ENCODE measurements around the gene PCDHGB7. TPM values are rescaled to one million over a fixed set of nuclear protein-coding genes. Genes with fewer than 3 reads are reported as not detected.
A peak's percentile ranks its signal among the peaks of the same experiment; 100 is the strongest.
"Not testable (repeated sequence)": the region's sequence is repeated elsewhere in the genome, so short reads cannot be mapped to it uniquely, and the experiment has no call there.

PCDHGB7 gene
- total RNA-seq, 1 donor from 2014 or later: 10.2 TPM

DNA sequence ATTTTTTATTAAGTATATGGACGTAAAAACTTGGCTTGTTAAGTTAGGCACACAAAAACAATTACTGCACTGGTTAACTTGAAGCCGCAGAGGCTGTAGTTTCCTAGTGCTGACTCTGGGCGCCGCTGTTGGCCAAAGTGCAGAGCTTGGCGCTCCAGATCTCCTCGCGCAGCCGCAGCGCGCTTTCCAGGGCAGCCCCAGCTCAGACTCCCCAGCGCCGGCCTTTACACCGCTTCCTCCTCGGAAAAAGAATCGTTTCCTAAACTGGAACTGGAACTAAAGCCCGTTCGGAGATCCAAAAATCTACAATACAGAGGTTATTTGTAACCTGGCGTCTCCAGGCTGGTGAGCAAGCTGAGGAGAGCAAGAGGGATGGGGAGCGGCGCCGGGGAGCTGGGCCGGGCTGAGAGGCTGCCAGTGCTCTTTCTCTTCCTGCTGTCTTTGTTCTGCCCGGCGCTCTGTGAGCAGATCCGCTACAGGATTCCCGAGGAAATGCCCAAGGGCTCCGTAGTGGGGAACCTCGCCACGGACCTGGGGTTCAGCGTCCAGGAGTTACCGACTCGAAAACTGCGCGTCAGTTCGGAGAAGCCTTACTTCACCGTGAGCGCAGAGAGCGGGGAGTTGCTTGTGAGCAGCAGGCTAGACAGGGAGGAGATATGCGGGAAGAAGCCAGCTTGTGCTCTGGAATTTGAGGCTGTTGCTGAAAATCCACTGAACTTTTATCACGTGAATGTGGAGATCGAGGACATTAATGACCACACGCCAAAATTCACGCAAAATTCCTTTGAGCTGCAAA, 19.5 kb upstream of the PCDHGB7 start, which contains the start of gene PCDHGB5:
Gene PCDHGB5, plus strand, starts transcription at position 192 of the 796 bp plus-strand sequence. Its CDS starts 181 bp downstream, at position 373.
- DNase-seq: peak; percentile 68

DNA sequence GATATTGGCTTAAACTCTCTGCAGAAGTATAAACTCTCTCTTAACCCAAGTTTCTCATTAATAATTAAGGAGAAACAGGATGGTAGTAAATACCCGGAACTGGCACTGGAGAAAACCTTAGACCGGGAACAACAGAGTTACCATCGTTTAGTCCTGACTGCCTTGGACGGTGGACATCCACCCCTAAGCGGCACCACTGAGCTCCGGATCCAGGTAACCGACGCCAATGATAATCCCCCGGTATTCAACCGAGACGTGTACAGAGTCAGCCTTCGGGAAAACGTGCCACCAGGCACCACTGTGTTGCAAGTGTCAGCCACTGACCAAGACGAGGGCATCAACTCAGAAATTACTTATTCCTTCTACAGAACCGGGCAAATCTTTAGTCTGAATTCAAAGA, 18.9 kb upstream of the PCDHGB7 start:
- no peak for DNase-seq

DNA sequence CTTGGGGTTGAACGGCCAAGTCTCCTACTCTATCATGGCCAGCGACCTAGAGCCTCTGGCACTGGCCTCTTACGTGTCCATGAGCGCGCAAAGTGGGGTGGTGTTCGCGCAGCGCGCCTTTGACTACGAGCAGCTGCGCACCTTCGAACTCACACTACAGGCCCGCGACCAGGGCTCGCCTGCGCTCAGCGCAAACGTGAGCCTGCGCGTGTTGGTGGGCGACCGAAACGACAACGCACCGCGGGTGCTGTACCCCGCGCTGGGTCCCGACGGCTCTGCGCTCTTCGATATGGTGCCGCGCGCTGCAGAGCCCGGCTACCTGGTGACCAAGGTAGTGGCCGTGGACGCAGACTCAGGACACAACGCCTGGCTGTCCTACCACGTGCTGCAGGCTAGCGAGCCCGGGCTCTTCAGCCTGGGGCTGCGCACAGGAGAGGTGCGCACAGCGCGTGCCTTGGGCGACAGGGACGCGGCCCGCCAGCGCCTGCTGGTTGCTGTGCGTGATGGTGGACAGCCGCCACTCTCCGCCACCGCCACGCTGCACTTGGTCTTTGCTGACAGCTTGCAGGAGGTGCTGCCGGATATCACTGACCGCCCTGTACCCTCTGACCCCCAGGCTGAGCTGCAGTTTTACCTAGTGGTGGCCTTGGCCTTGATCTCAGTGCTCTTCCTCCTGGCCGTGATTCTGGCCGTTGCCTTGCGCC, 17.8 kb upstream of the PCDHGB7 start:
- no peak for DNase-seq

GRCh38 chr5:141402553-141403243, 14.8 kb upstream of the PCDHGB7 start, which contains the start of gene PCDHGA9:
PCDHGA9 (plus strand) TSS chr5:141402778; CDS start chr5:141402953, 175 bp downstream.
- peak; percentile 63 for DNase-seq

DNA sequence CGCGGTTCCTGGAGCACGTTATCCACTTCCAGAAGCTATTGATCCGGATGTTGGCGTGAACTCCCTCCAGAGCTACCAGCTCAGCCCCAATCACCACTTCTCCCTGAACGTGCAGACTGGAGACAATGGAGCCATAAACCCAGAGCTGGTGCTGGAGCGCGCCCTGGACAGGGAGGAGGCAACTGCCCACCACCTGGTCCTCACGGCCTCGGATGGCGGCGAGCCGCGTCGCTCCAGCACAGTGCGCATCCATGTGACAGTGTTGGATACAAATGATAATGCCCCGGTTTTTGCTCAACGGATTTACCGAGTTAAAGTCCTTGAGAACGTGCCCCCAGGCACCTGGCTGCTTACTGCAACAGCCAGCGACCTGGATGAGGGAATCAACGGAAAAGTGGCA, 14.1 kb upstream of the PCDHGB7 start:
- no peak for DNase-seq

GRCh38 chr5:141407790-141408505, 9.5 kb upstream of the PCDHGB7 start, which contains the start of gene PCDHGB6:
PCDHGB6 (plus strand) TSS chr5:141408021; CDS start chr5:141408203, 182 bp downstream.
- DNase-seq: peak; percentile 62

GRCh38 chr5:141409598-141410306, 7.7 kb upstream of the PCDHGB7 start:
- no peak for DNase-seq

DNA sequence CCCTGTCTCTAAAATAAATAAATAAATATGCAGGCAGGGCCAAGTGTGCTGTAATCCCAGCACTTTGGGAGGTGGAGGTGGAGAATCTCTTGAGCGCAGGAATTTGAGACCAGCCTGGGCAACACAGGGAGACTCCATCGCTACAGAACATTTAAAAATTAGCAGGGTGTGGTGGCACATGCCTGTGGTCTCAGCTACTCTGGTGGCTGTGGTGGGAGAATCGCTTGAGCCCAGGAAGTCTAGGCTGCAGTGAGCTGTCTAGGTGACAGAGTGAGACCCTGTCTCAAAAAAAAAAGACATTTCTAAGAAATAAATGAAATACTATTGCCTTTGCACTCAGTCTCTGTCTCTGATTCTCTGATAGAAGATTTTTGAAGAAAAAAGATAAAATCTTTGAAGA, 5.9 kb upstream of the PCDHGB7 start:
- DNase-seq: no peak

GRCh38 chr5:141412854-141413539, 4.5 kb upstream of the PCDHGB7 start, which contains the start of gene PCDHGA10:
PCDHGA10 (plus strand) TSS chr5:141412987; CDS start chr5:141413176, 189 bp downstream.
- peak; percentile 83 for DNase-seq

GRCh38 chr5:141413540-141414069, 3.9 kb upstream of the PCDHGB7 start:
- no peak for DNase-seq

DNA sequence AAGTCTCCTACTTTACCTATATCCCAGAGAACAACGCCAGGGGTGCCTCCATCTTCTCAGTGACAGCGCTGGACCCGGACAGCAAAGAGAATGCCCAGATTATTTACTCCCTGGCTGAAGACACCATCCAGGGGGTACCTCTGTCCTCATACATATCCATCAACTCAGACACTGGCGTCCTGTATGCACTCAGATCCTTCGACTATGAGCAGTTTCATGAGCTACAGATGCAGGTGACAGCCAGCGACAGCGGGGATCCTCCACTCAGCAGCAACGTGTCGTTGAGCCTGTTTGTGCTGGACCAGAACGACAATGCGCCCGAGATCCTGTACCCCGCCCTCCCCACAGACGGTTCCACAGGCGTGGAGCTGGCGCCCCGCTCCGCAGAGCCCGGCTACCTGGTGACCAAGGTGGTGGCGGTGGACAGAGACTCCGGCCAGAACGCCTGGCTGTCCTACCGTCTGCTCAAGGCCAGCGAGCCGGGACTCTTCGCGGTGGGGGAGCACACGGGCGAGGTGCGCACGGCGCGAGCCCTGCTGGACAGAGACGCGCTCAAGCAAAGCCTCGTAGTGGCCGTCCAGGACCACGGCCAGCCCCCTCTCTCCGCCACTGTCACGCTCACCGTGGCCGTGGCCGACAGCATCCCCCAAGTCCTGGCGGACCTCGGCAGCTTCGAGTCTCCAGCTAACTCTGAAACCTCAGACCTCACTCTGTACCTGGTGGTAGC, 2.8 kb upstream of the PCDHGB7 start:
- DNase-seq: not testable (repeated sequence)

DNA sequence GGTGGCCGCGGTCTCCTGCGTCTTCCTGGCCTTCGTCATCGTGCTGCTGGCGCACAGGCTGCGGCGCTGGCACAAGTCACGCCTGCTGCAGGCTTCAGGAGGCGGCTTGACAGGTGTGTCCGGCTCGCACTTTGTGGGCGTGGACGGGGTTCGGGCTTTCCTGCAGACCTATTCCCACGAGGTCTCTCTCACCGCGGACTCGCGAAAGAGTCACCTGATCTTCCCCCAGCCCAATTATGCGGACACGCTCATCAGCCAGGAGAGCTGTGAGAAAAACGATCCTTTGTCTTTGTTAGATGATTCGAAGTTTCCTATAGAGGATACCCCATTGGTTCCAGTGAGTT, 2.2 kb upstream of the PCDHGB7 start:
- DNase-seq: not testable (repeated sequence)

- no peak for DNase-seq
Measured at GRCh38 chr5:141419074-141419880, 1.8 kb downstream of the PCDHGB7 start.

DNA sequence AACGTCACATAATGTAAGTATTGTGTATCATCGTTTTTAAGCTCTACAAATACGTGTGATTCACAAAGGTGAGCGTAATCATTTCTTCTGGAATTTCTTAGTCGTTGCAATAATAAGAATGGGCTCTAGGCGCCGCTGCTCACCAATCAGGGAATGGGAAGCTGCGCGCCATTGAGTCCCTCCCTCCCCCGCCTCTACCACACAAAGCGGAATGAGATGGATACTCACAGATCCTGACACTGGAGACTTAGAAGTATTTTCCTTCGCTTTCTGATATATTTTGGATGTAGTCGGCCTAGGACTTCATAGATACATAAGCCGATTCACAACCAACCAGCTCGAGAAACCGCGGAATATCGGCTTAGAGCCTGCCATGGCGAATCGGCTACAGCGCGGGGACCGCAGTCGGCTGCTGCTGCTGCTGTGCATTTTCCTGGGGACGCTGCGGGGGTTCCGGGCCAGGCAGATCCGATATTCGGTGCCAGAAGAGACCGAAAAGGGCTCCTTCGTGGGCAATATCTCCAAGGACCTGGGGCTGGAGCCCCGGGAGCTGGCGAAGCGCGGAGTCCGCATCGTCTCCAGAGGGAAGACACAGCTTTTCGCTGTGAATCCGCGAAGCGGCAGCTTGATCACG, 3.5 kb downstream of the PCDHGB7 start, which contains the start of gene PCDHGA11:
Gene PCDHGA11, plus strand, starts transcription at position 197 of the 634 bp plus-strand sequence. Its CDS starts 177 bp downstream, at position 374.
- peak; percentile 88 for DNase-seq

DNA sequence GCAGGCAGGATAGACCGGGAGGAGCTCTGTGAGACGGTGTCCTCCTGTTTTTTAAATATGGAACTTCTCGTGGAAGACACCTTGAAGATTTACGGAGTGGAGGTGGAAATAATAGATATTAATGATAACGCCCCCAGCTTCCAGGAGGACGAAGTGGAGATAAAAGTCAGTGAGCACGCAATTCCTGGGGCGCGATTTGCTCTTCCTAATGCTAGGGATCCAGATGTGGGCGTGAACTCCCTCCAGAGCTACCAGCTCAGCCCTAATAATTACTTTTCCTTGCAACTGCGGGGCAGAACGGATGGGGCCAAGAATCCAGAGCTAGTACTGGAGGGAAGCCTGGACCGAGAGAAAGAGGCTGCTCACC, 4.0 kb downstream of the PCDHGB7 start:
- no peak for DNase-seq

- DNase-seq: no peak
Measured at GRCh38 chr5:141422742-141423291, 5.3 kb downstream of the PCDHGB7 start.

GRCh38 chr5:141427783-141428426, 10.4 kb downstream of the PCDHGB7 start:
- DNase-seq: no peak

Measured in dermis blood vessel endothelial cell (primary cell).